ENCODE data around the gene ATP6V0A1. TPM values are rescaled to one million over a fixed set of nuclear protein-coding genes. Genes with fewer than 3 reads are reported as not detected.

ATP6V0A1 gene
- total RNA-seq, 4 donors from 2014 or later, result 51.9 to 74.9 (median 63.9) TPM

- no peak for DNase-seq (ENCODE audit: extremely low spot score)
- no peaks in the 10 kb centered on the region for H3K9me3 ChIP-seq
- H3K4me3 ChIP-seq, result no peak overlapping the region
- H3K27ac ChIP-seq (replicated peaks in 1 of 4), result no peak overlapping the region
- peaks cover 39 to 73% (median 68%) of the 10 kb centered on the region in 4 donors for H3K36me3 ChIP-seq
- intact Hi-C loops (cut with DNase I), result no loop called here
- TF ChIP-seq, protein P1, sequence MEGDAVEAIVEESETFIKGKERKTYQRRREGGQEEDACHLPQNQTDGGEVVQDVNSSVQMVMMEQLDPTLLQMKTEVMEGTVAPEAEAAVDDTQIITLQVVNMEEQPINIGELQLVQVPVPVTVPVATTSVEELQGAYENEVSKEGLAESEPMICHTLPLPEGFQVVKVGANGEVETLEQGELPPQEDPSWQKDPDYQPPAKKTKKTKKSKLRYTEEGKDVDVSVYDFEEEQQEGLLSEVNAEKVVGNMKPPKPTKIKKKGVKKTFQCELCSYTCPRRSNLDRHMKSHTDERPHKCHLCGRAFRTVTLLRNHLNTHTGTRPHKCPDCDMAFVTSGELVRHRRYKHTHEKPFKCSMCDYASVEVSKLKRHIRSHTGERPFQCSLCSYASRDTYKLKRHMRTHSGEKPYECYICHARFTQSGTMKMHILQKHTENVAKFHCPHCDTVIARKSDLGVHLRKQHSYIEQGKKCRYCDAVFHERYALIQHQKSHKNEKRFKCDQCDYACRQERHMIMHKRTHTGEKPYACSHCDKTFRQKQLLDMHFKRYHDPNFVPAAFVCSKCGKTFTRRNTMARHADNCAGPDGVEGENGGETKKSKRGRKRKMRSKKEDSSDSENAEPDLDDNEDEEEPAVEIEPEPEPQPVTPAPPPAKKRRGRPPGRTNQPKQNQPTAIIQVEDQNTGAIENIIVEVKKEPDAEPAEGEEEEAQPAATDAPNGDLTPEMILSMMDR (IDR thresholded peaks at IDR 0.05), result no peak
- TF ChIP-seq POLR2AphosphoS5 (IDR thresholded peaks at IDR 0.05) (no peak), EP300 (IDR thresholded peaks at IDR 0.05) (no peak), POLR2A (IDR thresholded peaks at IDR 0.05; ENCODE audit: low read depth) (no peak)
- H3K27me3 ChIP-seq, result no peaks in the 10 kb centered on the region
- peaks cover 14 to 37% (median 18%) of the 10 kb centered on the region in 4 donors for H3K4me1 ChIP-seq
- WGBS, result 65% methylated on average over 8 of the region's 12 CpGs
These were observed 113.0 kb downstream of the ATP6V0A1 start for GRCh38 chr17:42571435-42572225.

Small RNAs within 50 kb of the gene (small RNA-seq; reads per million reads assigned to genes)
- gene MIR548AT, result 0 reads per million in 3 donors
- gene RNU7-97P, result 0 reads per million in 3 donors

Other genes starting within 250 kb of the ATP6V0A1 start
- gene STAT5B, start 182.5 kb upstream of the ATP6V0A1 start, total RNA-seq, result 10 to 100 TPM; 75.0 to 93.4 (median 85.2) TPM
- 10 to 100 TPM; 42.4 to 97.0 (median 62.7) TPM for gene STAT5A, start 170.4 kb upstream of the ATP6V0A1 start, total RNA-seq
- 100 to 1,000 TPM; 137 to 260 (median 211) TPM for gene STAT3, start 70.4 kb upstream of the ATP6V0A1 start, total RNA-seq
- 1,000 to 10,000 TPM in 2 of 4 donors, 100 to 1,000 TPM in 2; 619 to 1,181 (median 1,019) TPM for gene CAVIN1, start 35.6 kb upstream of the ATP6V0A1 start, total RNA-seq
- 10 to 100 TPM; 27.8 to 36.6 (median 31.8) TPM for gene NAGLU, start 77.4 kb downstream of the ATP6V0A1 start, total RNA-seq
- 1 to 10 TPM in 1 of 4 donors, under 1 TPM in 3; 0.13 to 2.5 (median 0.62) TPM for gene HSD17B1, start 94.0 kb downstream of the ATP6V0A1 start, total RNA-seq
- gene COASY, start 103.3 kb downstream of the ATP6V0A1 start, total RNA-seq, result 10 to 100 TPM; 13.4 to 27.5 (median 22.4) TPM
- 10 to 100 TPM; 24.9 to 34.5 (median 29.3) TPM for gene MLX, start 108.2 kb downstream of the ATP6V0A1 start, total RNA-seq
- gene PSMC3IP, start 118.9 kb downstream of the ATP6V0A1 start, total RNA-seq, result 1 to 10 TPM; 2.2 to 5.0 (median 4.2) TPM
- 10 to 100 TPM; 42.7 to 93.3 (median 57.0) TPM for gene RETREG3, start 150.5 kb downstream of the ATP6V0A1 start, total RNA-seq
- gene TUBG1, start 150.8 kb downstream of the ATP6V0A1 start, total RNA-seq, result 10 to 100 TPM; 30.6 to 89.0 (median 55.0) TPM
- 10 to 100 TPM; 25.3 to 40.2 (median 38.1) TPM for gene TUBG2, start 200.4 kb downstream of the ATP6V0A1 start, total RNA-seq
- gene PLEKHH3, start 218.1 kb downstream of the ATP6V0A1 start, total RNA-seq, result 10 to 100 TPM; 20.3 to 41.2 (median 27.3) TPM
- gene CCR10, start 223.0 kb downstream of the ATP6V0A1 start, total RNA-seq, result 1 to 10 TPM; 2.9 to 8.4 (median 3.7) TPM
- 10 to 100 TPM in 1 of 4 donors, 1 to 10 TPM in 3; 4.7 to 13.2 (median 6.2) TPM for gene CNTNAP1, start 223.7 kb downstream of the ATP6V0A1 start, total RNA-seq